A549 (cell line): ENCODE results near the gene MATK. TPM values are rescaled to one million over a fixed set of nuclear protein-coding genes. Genes with fewer than 3 reads are reported as not detected.

ENCODE experiments used
- ATAC-seq, 2 experiments: fragments of 200-7000 bp in 1 of 2; fragments of >200 bp in 1 of 2; cut with Nextera tagmentation in 1 of 2; cut with Tn5 transposase in 1 of 2; 3 replicates each; pipeline versions ENCODE4 v1.8.0 to v1.9.1; 2018 to 2020; ENCODE audit warnings: mild to moderate bottlenecking in 1 of 2, moderate library complexity in 1 of 2
- CTCF ChIA-PET: fragments of 300-600 bp; sonication (Branson Sonifier 250); formaldehyde crosslinking; extraction: SDS; loops from one replicate; lab custom pipeline; 2021; ENCODE audit warnings: antibody characterized with exemption, inconsistent platforms; lab: Yijun Ruan, JAX
- POLR2A ChIA-PET: fragments of 350-600 bp; formaldehyde crosslinking; extraction: SDS; loops from one replicate; lab custom pipeline; 2021; ENCODE audit warnings: antibody characterized with exemption, inconsistent platforms; lab: Yijun Ruan, JAX
- DNase-seq, 2 experiments: peaks; one replicate each; pipeline versions ENCODE4 v3.0.0 to v3.0.0-alpha.2; 2011 to 2016; ENCODE audit warnings: low read depth in 1 of 2, low spot score in 1 of 2
- FAIRE-seq: peaks from 2 replicates; lab custom pipeline; 2011; peaks lifted over from hg19 to GRCh38; lab: Jason Lieb, UNC
- H3K27ac ChIP-seq, 2 experiments: fragments of >200 bp; sonication (Bioruptor Twin); formaldehyde crosslinking; 3 replicates each; pipeline ENCODE4 v1.5.1; 2016 to 2017
- H3K4me1 ChIP-seq: fragments of >200 bp; sonication (Bioruptor Twin); formaldehyde crosslinking; 3 replicates; pipeline ENCODE4 v1.6.1; 2016
- H3K4me2 ChIP-seq: fragments of >200 bp; sonication (Bioruptor Twin); formaldehyde crosslinking; 3 replicates; pipeline ENCODE4 v1.6.1; 2016
- H3K4me3 ChIP-seq: fragments of >200 bp; sonication (Bioruptor Twin); formaldehyde crosslinking; 3 replicates; pipeline ENCODE4 v1.5.1; 2016
- H3K9me3 ChIP-seq: fragments of >200 bp; sonication (Bioruptor Twin); formaldehyde crosslinking; 3 replicates; pipeline ENCODE4 v1.6.1; 2016
- CBX2 ChIP-seq: fragments of 200-600 bp; sonication (generic); IDR thresholded peaks from 2 replicates; pipeline ENCODE4 v1.6.1; 2016; ENCODE audit warnings: low read depth, mild to moderate bottlenecking, borderline replicate concordance
- CBX8 ChIP-seq: fragments of 200-600 bp; sonication (generic); IDR thresholded peaks from 2 replicates; pipeline ENCODE4 v1.6.1; 2016
- CHD4 ChIP-seq: fragments of 200-600 bp; sonication (generic); IDR thresholded peaks from 2 replicates; pipeline ENCODE4 v1.6.1; 2016; ENCODE audit warnings: antibody characterized with exemption, mild to moderate bottlenecking, borderline replicate concordance
- CTCF ChIP-seq: fragments of >200 bp; sonication (Bioruptor Twin); formaldehyde crosslinking; IDR thresholded peaks from 3 replicates; pipeline ENCODE4 v1.5.1; 2016
- E2F6 ChIP-seq: IDR thresholded peaks from 2 replicates; pipeline ENCODE4 v1.6.1; 2012; ENCODE audit warnings: low read depth, borderline replicate concordance
- GATA3 ChIP-seq: IDR thresholded peaks from 2 replicates; pipeline ENCODE4 v1.6.1; 2012; ENCODE audit warnings: borderline replicate concordance
- HDAC2 ChIP-seq: fragments of 200-600 bp; sonication (generic); IDR thresholded peaks from 2 replicates; pipeline ENCODE4 v1.6.1; 2016
- HEYL ChIP-seq: fragments of 250-450 bp; sonication (Bioruptor Pico); IDR thresholded peaks from 2 replicates; pipeline ENCODE4 v1.8.0; 2021; ENCODE audit warnings: mild to moderate bottlenecking, moderate library complexity
- HMGXB4 ChIP-seq: fragments of 250-450 bp; sonication (Bioruptor Pico); IDR thresholded peaks from 2 replicates; pipeline ENCODE4 v1.5.0; 2021; ENCODE audit warnings: mild to moderate bottlenecking, moderate library complexity, borderline replicate concordance
- HOXB13 ChIP-seq: fragments of 250-450 bp; sonication (Bioruptor Pico); IDR thresholded peaks from 2 replicates; pipeline ENCODE4 v1.5.0; 2020; ENCODE audit warnings: low read depth, mild to moderate bottlenecking, moderate library complexity
- JUN ChIP-seq, 2 experiments: fragments of >200 bp; sonication (Bioruptor Twin); formaldehyde crosslinking; IDR thresholded peaks; 2 replicates in 1 of 2; 3 replicates in 1 of 2; pipeline ENCODE4 v1.6.1; 2016 to 2017
- KDM1A ChIP-seq: fragments of 200-600 bp; sonication (generic); IDR thresholded peaks from 2 replicates; pipeline ENCODE4 v1.6.1; 2016; ENCODE audit warnings: low read depth, mild to moderate bottlenecking
- MYC ChIP-seq: IDR thresholded peaks from 2 replicates; pipeline ENCODE4 v1.6.1; 2012; ENCODE audit warnings: mild to moderate bottlenecking, inconsistent platforms, low read length, improper control_type of control experiment, borderline replicate concordance
- PBX3 ChIP-seq: IDR thresholded peaks from 2 replicates; pipeline ENCODE4 v1.6.1; 2012
- POLR2A ChIP-seq: IDR thresholded peaks from 2 replicates; pipeline ENCODE4 v1.6.1; 2012; ENCODE audit warnings: mild to moderate bottlenecking, low read length
- POLR2AphosphoS2 ChIP-seq: conservative IDR thresholded peaks from 2 replicates; pipeline ENCODE4 v1.6.1; 2012; ENCODE audit warnings: low read length, improper control_type of control experiment, inconsistent platforms
- RCOR1 ChIP-seq: fragments of 150-350 bp; IDR thresholded peaks from 2 replicates; pipeline ENCODE4 v1.6.1; 2014; ENCODE audit warnings: antibody characterized with exemption, low read length, low read depth
- RFX5 ChIP-seq: fragments of 450-650 bp; IDR thresholded peaks from 2 replicates; pipeline ENCODE4 v1.7.1; 2014; ENCODE audit warnings: antibody characterized with exemption, mild to moderate bottlenecking, moderate library complexity
- SREBF2 ChIP-seq: fragments of 450-650 bp; IDR thresholded peaks from 2 replicates; pipeline ENCODE4 v1.6.1; 2014; ENCODE audit warnings: mild to moderate bottlenecking, moderate library complexity
- TFCP2L1 ChIP-seq: fragments of 250-450 bp; sonication (Bioruptor Pico); IDR thresholded peaks from 2 replicates; pipeline ENCODE4 v1.5.0; 2021; ENCODE audit warnings: mild to moderate bottlenecking
- TP53 ChIP-seq: fragments of 250-450 bp; sonication (Bioruptor Pico); IDR thresholded peaks from 2 replicates; pipeline ENCODE4 v1.5.0; 2021; ENCODE audit warnings: mild to moderate bottlenecking, moderate library complexity
- WGBS: methylation state at CpG from one replicate; pipeline ENCODE4 v1.1.6; 2017; ENCODE audit errors: missing lambda C conversion rate; 5-methylcytosine and 5-hydroxymethylcytosine counted together
- polyA plus RNA-seq, 4 experiments: library from polyadenylated mRNA; depleted of rRNA in 3 of 4; stranded (reverse); fragments of >200 nt; fragmentation: RNase III in 1 of 4; extraction: RNeasy Plus Mini Kit Qiagen cat#74134 plus additional on column Dnase treatment in 1 of 4; gene quantifications; 2 replicates in 3 of 4; 3 replicates in 1 of 4; pipeline ENCODE4 v1.2.3, GENCODE V29; 2011 to 2017

Gene MATK
- polyA plus RNA-seq, 2 of the 4 experiments (the other 2 are of a cell fraction): 0.12 to 0.45 TPM

- no peaks in the 10 kb centered on the region for H3K9me3 ChIP-seq
- FAIRE-seq: no peak
- no peak for TF ChIP-seq RCOR1
- TF ChIP-seq POLR2A: no peak
- TF ChIP-seq TFCP2L1 (CRISPR knock-in tag): no peak
- no peak for TF ChIP-seq E2F6
- TF ChIP-seq POLR2AphosphoS2: no peak
- TF ChIP-seq RFX5: no peak
- no peak for TF ChIP-seq CBX8
- TF ChIP-seq CHD4: no peak
- no peak for TF ChIP-seq HOXB13 (CRISPR knock-in tag)
- no peak for TF ChIP-seq KDM1A
- no peak for TF ChIP-seq SREBF2
- TF ChIP-seq, all 56 proteins: peak for 0
- Histone ChIP-seq H3K4me1 (no peaks in the 10 kb centered on the region), H3K4me3 (no peak overlapping the region), H3K4me2 (no peak overlapping the region), H3K27ac (no peak overlapping the region)
- ChIA-PET POLR2A (no interaction called here), CTCF (no interaction called here)
- 77% methylated on average over 15 of the region's 21 CpGs for WGBS
- no peak for DNase-seq
- ATAC-seq: no peak
Observed at GRCh38 chr19:3736106-3736724, 50.0 kb downstream of the MATK start.

GRCh38 chr19:3734310-3734600, 51.9 kb downstream of the MATK start:
- Histone ChIP-seq H3K4me1 (no peaks in the 10 kb centered on the region), H3K4me2 (no peak overlapping the region), H3K9me3 (no peaks in the 10 kb centered on the region), H3K27ac (no peak overlapping the region), H3K4me3 (no peak overlapping the region)
- FAIRE-seq (no peak), DNase-seq (no peak), ATAC-seq (no peak)
- TF ChIP-seq JUN (IDR thresholded peaks at IDR 0.05) (no peak), CBX8 (no peak), POLR2AphosphoS2 (no peak), HEYL (CRISPR knock-in tag) (no peak), PBX3 (no peak), HMGXB4 (no peak), MYC (no peak), CHD4 (no peak), TP53 (no peak), GATA3 (no peak), CTCF (no peak), CBX2 (no peak), HDAC2 (no peak)
- CTCF ChIA-PET: interaction anchor here (0.6 to 0.9 kb wide), 3 partner anchors 16 to 165 kb away, joined by 3 read pairs; no protein-coding TSS in a partner anchor
- 95% methylated on average over 10 of the region's 14 CpGs for WGBS
- POLR2A ChIA-PET: no interaction called here
